ENCODE measurements around the gene POC1A. TPM values are rescaled to one million over a fixed set of nuclear protein-coding genes. Genes with fewer than 3 reads are reported as not detected.
A peak's percentile ranks its signal among the peaks of the same experiment; 100 is the strongest.

The POC1A gene
- total RNA-seq, 1 donor from 2014 or later = 30.1 TPM

GRCh38 chr3:52177701-52178042 is 23.4 kb upstream of the POC1A start:
- H3K27ac Mint-ChIP-seq (ENCODE audit: unreplicated experiment) = no peak overlapping the region
- TF ChIP-seq CTCF (conservative IDR thresholded peaks at IDR 0.05) = no peak
- DNase-seq (ENCODE audit: low read depth, low spot score) = no peak
- no peaks in the 10 kb centered on the region for H3K36me3 Mint-ChIP-seq (ENCODE audit: low read depth)
- no peaks in the 10 kb centered on the region for H3K9me3 Mint-ChIP-seq
- peaks cover 16% of the 10 kb centered on the region for H3K4me1 Mint-ChIP-seq
- H3K4me3 Mint-ChIP-seq = no peak overlapping the region
- H3K27me3 Mint-ChIP-seq (ENCODE audit: low read depth) = no peaks in the 10 kb centered on the region

DNA sequence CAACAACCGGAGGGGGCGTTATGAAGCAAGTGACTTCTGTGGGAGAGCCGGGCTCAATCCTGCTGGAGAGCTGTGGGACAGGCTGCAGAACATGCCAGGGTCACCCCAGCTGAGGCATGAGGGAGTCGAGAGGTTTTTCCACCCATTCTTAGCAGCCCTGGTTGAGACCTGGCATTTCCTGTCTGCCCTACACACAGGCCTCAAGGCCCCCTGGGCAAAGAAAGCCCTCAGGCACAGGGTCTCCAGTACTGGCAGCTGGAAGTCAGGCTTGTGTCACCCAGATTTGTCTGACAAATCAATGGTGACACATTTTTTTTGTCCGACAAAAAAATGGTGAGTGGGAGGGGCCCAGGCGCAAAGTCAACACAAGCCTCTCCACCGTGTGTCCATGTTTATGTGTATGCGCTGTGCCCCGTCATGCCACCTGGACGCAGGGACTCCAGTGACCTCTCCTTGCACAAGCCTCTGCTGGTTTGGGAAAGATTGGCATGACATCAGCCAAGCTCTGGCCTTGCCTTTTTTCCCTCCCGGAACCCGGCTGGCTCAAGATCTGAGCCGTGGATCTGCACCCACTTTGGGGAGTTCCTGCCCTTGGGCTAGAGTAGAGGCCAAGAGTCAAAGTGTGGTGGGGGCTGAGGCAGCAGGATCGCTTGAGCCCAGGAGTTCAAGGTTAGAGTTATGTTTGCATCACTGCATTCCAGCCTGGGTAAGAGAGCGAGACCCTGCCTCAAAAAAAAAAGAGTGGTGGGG is 22.9 kb upstream of the POC1A start:
- no peak for DNase-seq (ENCODE audit: low read depth, low spot score)
- Mint-ChIP-seq H3K27ac (ENCODE audit: unreplicated experiment) (no peak overlapping the region), H3K36me3 (ENCODE audit: low read depth) (no peaks in the 10 kb centered on the region), H3K27me3 (ENCODE audit: low read depth) (no peaks in the 10 kb centered on the region), H3K9me3 (no peaks in the 10 kb centered on the region), H3K4me1 (peaks cover 16% of the 10 kb centered on the region), H3K4me3 (no peak overlapping the region)
- no peak for TF ChIP-seq CTCF (conservative IDR thresholded peaks at IDR 0.05)

DNA sequence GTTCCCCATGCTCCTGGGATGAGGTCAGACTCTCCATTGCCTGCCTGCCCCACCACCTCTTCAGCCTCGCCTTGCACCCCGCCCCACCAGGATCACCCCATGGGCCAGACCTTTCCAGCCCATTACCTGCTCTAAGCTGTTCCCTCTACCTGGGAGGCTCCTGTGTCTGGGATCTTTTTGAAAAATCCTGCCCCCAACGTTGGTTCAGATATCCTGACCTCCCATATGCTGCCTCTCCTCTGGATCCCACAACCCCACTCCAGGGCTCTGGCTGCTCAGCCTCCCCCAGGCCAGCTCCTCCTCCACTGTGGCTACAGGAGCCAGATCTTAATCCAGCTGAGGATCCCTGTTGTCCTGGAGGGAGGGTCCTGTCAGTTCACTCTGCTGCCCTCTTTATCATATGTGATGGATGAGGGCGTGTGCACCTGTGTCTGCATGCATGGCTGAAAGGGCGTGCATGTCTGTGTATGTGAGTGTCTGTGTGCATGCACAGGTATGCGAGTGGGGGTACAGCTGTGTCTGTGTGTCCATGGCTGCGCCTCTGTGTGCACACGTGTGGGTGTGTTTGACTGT is 22.0 kb upstream of the POC1A start:
- H3K9me3 Mint-ChIP-seq = no peaks in the 10 kb centered on the region

DNA sequence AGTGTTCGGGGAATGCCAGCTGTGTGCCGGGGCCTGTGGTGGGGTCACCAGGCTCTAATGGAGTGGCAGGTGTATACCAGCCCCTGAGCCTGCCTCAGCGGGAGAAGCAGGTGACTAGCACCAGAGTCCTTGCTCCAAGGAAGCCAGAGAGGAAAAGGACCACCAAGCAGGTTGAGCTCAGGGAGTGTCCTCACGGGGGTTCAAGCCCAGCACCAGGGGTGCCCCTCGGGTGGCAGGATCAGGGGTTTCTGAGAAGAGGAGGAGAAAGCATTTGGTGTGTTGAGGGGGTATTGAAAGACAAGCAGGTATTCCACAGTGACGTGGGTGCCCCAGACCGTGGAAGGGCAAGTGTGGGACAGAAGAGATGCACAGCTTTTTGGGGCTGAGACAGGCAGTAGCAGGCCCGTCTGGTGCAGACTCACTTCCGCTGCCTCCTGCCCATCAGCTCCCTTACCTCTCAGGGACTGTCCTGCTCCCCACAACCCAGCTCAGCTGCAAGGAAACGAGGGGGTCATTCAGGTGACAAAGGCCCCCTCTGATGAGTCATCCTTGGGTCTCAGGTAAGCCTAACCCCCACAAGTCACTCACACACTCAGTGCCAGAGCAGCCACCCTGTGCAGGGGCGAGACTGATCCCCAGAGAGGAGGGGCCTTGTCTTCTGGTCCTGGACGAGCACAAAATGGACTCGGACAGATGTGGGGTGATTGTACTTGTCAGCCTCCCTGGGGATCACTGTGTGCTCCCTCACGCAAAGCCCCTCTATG is 21.4 kb upstream of the POC1A start:
- Mint-ChIP-seq H3K4me1 (peaks cover 16% of the 10 kb centered on the region), H3K27me3 (ENCODE audit: low read depth) (no peaks in the 10 kb centered on the region), H3K4me3 (no peak overlapping the region), H3K36me3 (ENCODE audit: low read depth) (no peaks in the 10 kb centered on the region), H3K9me3 (no peaks in the 10 kb centered on the region), H3K27ac (ENCODE audit: unreplicated experiment) (peak overlapping the region; percentile 43)
- no peak for TF ChIP-seq CTCF (conservative IDR thresholded peaks at IDR 0.05)
- no peak for DNase-seq (ENCODE audit: low read depth, low spot score)

More for the DNA sequence above, 22.0 kb upstream of the POC1A start:
- no peak overlapping the region for H3K4me3 Mint-ChIP-seq
- no peaks in the 10 kb centered on the region for H3K36me3 Mint-ChIP-seq (ENCODE audit: low read depth)
- no peaks in the 10 kb centered on the region for H3K27me3 Mint-ChIP-seq (ENCODE audit: low read depth)
- TF ChIP-seq CTCF (conservative IDR thresholded peaks at IDR 0.05) = no peak
- DNase-seq (ENCODE audit: low read depth, low spot score) = no peak
- no peak overlapping the region for H3K27ac Mint-ChIP-seq (ENCODE audit: unreplicated experiment)
- H3K4me1 Mint-ChIP-seq = peaks cover 16% of the 10 kb centered on the region

DNA sequence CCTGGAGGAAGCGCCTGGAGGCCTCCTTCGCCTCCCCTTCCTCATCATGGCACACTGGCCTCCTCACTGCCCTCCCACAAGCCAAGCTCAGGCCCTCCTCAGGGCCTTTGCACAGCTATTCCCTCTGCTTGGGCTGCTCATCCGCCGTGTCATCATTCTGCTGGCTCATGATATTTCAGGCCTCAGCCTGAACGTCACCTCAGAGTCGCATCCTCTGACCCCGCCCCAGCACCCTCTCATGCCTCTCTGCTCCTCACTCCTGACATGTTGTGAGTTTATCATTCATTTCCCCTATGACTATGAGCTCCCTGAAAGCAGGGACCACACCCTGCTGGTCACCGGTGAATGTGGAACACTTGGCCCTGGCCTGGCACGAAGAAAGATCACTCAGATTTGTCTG is 20.7 kb upstream of the POC1A start:
- H3K36me3 Mint-ChIP-seq (ENCODE audit: low read depth) = no peaks in the 10 kb centered on the region
- H3K4me3 Mint-ChIP-seq = no peak overlapping the region
- DNase-seq (ENCODE audit: low read depth, low spot score) = no peak
- no peaks in the 10 kb centered on the region for H3K27me3 Mint-ChIP-seq (ENCODE audit: low read depth)
- H3K4me1 Mint-ChIP-seq = peaks cover 11% of the 10 kb centered on the region
- H3K9me3 Mint-ChIP-seq = no peaks in the 10 kb centered on the region
- no peak for TF ChIP-seq CTCF (conservative IDR thresholded peaks at IDR 0.05)
- no peak overlapping the region for H3K27ac Mint-ChIP-seq (ENCODE audit: unreplicated experiment)
